Activated naive CD8-positive, alpha-beta T cell (primary cell): Measurements from ENCODE around the gene SUGCT.
"Not testable (repeated sequence)": the region's sequence is repeated elsewhere in the genome, so short reads cannot be mapped to it uniquely, and the experiment has no call there.

Experiments
- H3K27ac Mint-ChIP-seq: one replicate; pipeline ENCODE4 v1.8.0; 2021; ENCODE audit warnings: mixed read lengths
- H3K27me3 Mint-ChIP-seq: one replicate; pipeline ENCODE4 v1.8.0; 2021; ENCODE audit warnings: mixed read lengths
- H3K36me3 Mint-ChIP-seq: one replicate; pipeline ENCODE4 v1.8.0; 2021; ENCODE audit warnings: mixed read lengths
- H3K4me1 Mint-ChIP-seq: one replicate; pipeline ENCODE4 v1.8.0; 2021; ENCODE audit warnings: low read depth, mixed read lengths
- H3K4me3 Mint-ChIP-seq: one replicate; pipeline ENCODE4 v1.8.0; 2021; ENCODE audit warnings: mild to moderate bottlenecking, mixed read lengths
- H3K9me3 Mint-ChIP-seq: one replicate; pipeline ENCODE4 v1.8.0; 2021; ENCODE audit warnings: low read depth, mixed read lengths

Gene SUGCT

DNA sequence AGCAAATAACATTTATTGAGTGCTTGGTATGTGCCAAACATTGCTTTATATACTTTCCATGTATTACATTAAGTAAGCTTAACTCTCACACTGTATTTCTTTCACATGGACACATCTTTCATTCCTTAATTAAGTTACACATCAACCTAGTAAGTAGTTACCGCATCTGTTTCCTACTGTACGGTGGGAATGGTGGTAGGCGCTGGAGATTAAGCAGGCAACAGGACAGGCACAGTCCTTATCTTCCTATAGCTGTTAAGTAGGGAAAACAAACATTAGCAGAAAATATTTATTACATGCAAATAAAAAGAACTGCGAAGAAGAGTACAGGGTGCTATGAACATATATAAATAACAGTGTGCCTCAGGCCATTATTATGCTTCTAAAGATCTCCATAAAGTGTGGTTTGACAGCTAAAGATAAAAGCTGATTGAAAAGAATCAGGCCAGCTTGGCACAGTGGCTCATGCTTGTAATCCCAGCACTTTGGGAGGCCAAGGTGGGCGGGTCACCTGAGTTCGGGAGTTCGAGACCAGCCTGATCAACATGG is 105.0 kb downstream of the SUGCT start:
- Mint-ChIP-seq H3K36me3 (no peaks in the 10 kb centered on the region), H3K4me3 (no peak overlapping the region), H3K9me3 (no peaks in the 10 kb centered on the region), H3K27ac (no peak overlapping the region), H3K27me3 (no peaks in the 10 kb centered on the region), H3K4me1 (no peaks in the 10 kb centered on the region)

GRCh38 chr7:40243076-40243475 is 108.3 kb downstream of the SUGCT start:
- no peak overlapping the region for H3K27ac Mint-ChIP-seq
- H3K27me3 Mint-ChIP-seq = no peaks in the 10 kb centered on the region
- no peaks in the 10 kb centered on the region for H3K36me3 Mint-ChIP-seq
- H3K9me3 Mint-ChIP-seq = no peaks in the 10 kb centered on the region
- H3K4me3 Mint-ChIP-seq = no peak overlapping the region
- H3K4me1 Mint-ChIP-seq = no peaks in the 10 kb centered on the region

- no peak overlapping the region for H3K27ac Mint-ChIP-seq
- no peaks in the 10 kb centered on the region for H3K27me3 Mint-ChIP-seq
- no peaks in the 10 kb centered on the region for H3K4me1 Mint-ChIP-seq
- H3K9me3 Mint-ChIP-seq = no peaks in the 10 kb centered on the region
- H3K36me3 Mint-ChIP-seq = no peaks in the 10 kb centered on the region
- H3K4me3 Mint-ChIP-seq = no peak overlapping the region
Observed at GRCh38 chr7:40244226-40244625, 109.4 kb downstream of the SUGCT start.

DNA sequence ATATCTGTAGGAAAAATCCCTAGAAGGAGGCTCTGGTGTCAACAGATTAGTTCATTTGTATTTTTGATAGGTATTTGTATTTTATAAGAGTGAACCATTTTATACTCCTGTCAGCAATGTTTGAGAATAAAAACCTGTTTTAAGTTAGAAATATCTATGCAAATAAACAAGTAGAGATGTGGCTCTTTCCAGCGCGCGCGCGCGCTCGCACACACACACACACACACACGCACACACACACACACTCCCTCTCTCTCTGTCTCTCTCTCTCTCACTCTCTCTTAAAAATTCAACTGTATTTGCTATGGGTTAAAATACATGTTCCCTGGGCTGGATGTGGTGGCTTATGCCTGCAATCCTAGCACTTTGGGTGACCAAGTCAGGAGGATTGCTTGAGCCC is 113.9 kb downstream of the SUGCT start:
- Mint-ChIP-seq H3K36me3 (no peaks in the 10 kb centered on the region), H3K4me1 (no peaks in the 10 kb centered on the region), H3K4me3 (no peak overlapping the region), H3K27me3 (no peaks in the 10 kb centered on the region), H3K27ac (no peak overlapping the region), H3K9me3 (no peaks in the 10 kb centered on the region)

GRCh38 chr7:40253444-40253843 is 118.6 kb downstream of the SUGCT start:
- H3K4me3 Mint-ChIP-seq, H3K4me1 Mint-ChIP-seq: not testable (repeated sequence)

DNA sequence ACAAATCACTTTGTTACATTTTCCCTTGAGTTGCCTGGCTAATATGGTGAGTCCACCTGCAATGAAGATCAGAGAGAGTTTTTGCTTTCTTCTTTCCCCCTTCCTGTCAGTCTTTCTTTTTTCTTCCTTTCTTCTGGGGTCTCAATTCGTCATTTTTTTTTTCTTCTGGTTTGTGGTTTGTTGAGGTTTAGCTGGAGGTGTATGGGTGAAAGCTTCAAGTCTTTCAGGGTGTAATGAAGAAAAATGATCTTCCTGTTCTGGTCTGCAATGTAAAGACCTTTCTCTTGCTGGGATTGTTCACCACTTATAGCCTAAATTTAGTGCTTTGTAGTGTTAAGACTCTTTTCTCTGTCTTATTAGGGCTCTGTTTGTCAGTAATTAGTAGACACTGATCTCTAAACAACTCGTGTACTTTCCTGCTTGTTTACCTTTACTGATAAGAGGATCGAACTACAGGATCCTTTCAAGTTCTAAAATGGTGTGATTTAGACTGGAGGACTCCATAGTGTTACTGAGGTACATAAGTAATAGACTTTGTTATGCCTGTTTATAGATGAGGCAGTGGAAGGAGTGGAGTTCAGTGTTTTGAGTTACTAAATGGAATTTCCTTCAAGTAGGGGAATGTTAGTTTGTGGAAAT is 129.1 kb downstream of the SUGCT start:
- Mint-ChIP-seq H3K4me3 (no peak overlapping the region), H3K9me3 (no peaks in the 10 kb centered on the region), H3K36me3 (no peaks in the 10 kb centered on the region), H3K27ac (no peak overlapping the region), H3K4me1 (peaks cover 15% of the 10 kb centered on the region), H3K27me3 (no peaks in the 10 kb centered on the region)

More at GRCh38 chr7:40253444-40253843, 118.6 kb downstream of the SUGCT start:
- H3K36me3 Mint-ChIP-seq, H3K27me3 Mint-ChIP-seq, H3K27ac Mint-ChIP-seq, H3K9me3 Mint-ChIP-seq: not testable (repeated sequence)

DNA sequence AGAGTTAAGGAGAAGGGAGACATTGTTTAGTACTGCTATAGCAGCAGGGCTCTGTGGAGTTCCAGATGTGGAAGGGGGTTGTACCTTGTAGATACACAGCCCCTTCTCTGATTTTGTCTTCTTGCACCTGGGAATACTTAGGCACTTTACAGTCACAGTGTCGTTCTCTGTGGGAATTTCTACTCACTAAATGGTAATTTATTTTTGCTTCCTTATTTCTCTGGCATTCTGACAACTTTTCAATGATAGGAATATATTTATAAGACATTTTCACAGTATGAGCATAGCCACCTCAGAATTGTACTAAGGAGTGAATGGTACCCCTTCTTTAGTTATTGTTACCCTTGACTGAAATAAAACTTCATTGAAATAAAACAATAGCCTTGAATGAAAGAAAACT is 132.8 kb downstream of the SUGCT start:
- Mint-ChIP-seq H3K27me3 (peaks cover 3% of the 10 kb centered on the region), H3K36me3 (peaks cover 3% of the 10 kb centered on the region), H3K4me3 (no peak overlapping the region)

DNA sequence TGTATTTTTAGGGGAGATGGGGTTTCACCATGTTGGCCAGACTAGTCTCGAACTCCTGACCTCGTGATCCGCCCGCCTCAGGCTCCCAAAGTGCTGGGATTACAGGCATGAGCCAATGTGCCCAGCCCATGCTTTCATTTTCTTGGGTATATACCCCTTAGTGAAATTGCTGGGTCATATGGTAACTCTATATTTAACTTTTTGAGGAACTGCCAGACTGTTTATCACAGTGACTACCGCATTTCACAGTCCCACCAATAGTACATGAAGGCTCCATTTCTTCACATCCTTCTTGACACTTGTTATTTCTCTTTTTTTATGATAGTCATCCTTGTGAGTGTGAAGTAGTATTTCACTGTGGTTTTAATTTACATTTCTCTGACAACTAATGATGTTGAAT is 134.0 kb downstream of the SUGCT start:
- H3K27ac Mint-ChIP-seq, H3K27me3 Mint-ChIP-seq, H3K9me3 Mint-ChIP-seq, H3K4me3 Mint-ChIP-seq, H3K36me3 Mint-ChIP-seq: not testable (repeated sequence)
- H3K4me1 Mint-ChIP-seq = peaks cover 10% of the 10 kb centered on the region

More for the DNA sequence above, 132.8 kb downstream of the SUGCT start:
- H3K27ac Mint-ChIP-seq = no peak overlapping the region
- peaks cover 15% of the 10 kb centered on the region for H3K4me1 Mint-ChIP-seq
- no peaks in the 10 kb centered on the region for H3K9me3 Mint-ChIP-seq

DNA sequence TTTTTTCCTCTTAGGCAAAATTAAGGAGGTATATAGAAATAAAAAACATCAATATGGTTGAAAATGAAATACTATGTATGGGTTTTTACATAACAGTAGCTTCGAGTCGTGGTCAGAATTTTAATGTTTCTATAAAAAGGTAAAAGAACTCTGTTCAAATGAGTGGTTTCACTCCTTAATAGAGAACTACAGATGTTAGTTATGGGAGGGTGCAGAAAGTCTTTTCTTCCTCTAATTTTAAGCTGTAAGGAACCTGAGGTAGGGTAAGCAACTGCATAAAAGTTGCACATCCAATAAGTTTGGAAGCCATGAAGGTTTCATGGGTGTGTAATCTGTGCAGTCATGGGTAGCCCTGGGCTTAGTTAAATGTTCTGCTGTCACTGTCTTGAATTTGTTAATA is 141.3 kb downstream of the SUGCT start:
- Mint-ChIP-seq H3K27ac (no peak overlapping the region), H3K4me1 (no peaks in the 10 kb centered on the region), H3K36me3 (peaks cover 10% of the 10 kb centered on the region), H3K4me3 (no peak overlapping the region), H3K27me3 (peaks cover 1% of the 10 kb centered on the region), H3K9me3 (peaks cover 6% of the 10 kb centered on the region)

GRCh38 chr7:40279991-40280390 is 145.2 kb downstream of the SUGCT start:
- H3K4me3 Mint-ChIP-seq = no peak overlapping the region
- no peak overlapping the region for H3K27ac Mint-ChIP-seq
- H3K9me3 Mint-ChIP-seq = peaks cover 11% of the 10 kb centered on the region
- H3K27me3 Mint-ChIP-seq = no peaks in the 10 kb centered on the region
- peaks cover 8% of the 10 kb centered on the region for H3K36me3 Mint-ChIP-seq
- no peaks in the 10 kb centered on the region for H3K4me1 Mint-ChIP-seq

GRCh38 chr7:40282858-40283257 is 148.1 kb downstream of the SUGCT start:
- Mint-ChIP-seq H3K4me1 (no peaks in the 10 kb centered on the region), H3K36me3 (peaks cover 7% of the 10 kb centered on the region), H3K27me3 (no peaks in the 10 kb centered on the region), H3K27ac (no peak overlapping the region), H3K4me3 (no peak overlapping the region), H3K9me3 (peaks cover 11% of the 10 kb centered on the region)

- Mint-ChIP-seq H3K4me3 (no peak overlapping the region), H3K27ac (no peak overlapping the region), H3K27me3 (no peaks in the 10 kb centered on the region), H3K9me3 (peaks cover 11% of the 10 kb centered on the region), H3K36me3 (peaks cover 4% of the 10 kb centered on the region), H3K4me1 (no peaks in the 10 kb centered on the region)
Observed at GRCh38 chr7:40283391-40283790, 148.6 kb downstream of the SUGCT start.

- Mint-ChIP-seq H3K36me3 (peaks cover 2% of the 10 kb centered on the region), H3K9me3 (peaks cover 3% of the 10 kb centered on the region), H3K4me3 (no peak overlapping the region), H3K27ac (no peak overlapping the region), H3K4me1 (peaks cover 9% of the 10 kb centered on the region), H3K27me3 (no peaks in the 10 kb centered on the region)
Observed at GRCh38 chr7:40288827-40289226, 154.0 kb downstream of the SUGCT start.

GRCh38 chr7:40297741-40298311 is 163.0 kb downstream of the SUGCT start:
- Mint-ChIP-seq H3K36me3 (peaks cover 7% of the 10 kb centered on the region), H3K27me3 (no peaks in the 10 kb centered on the region), H3K4me3 (no peak overlapping the region), H3K4me1 (peaks cover 4% of the 10 kb centered on the region), H3K9me3 (no peaks in the 10 kb centered on the region), H3K27ac (no peak overlapping the region)

DNA sequence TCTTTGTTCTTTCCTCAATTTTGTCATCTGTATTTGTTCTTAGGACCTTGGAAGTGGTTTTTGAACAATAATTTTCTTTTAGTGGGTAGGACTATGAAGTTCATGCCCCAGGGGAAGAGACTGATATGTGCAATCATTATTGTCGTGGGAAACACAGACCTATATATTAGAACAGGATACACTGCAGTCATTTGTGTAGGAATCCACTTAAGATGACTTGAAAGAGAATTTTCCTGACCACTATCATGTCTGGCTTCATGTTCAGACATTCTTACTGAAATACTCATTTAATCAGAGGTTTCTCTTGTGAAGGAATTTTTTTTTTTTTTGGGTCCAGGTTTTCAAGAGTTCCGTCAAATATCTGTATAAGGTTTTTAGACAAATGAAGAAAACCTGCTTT is 163.6 kb downstream of the SUGCT start:
- no peaks in the 10 kb centered on the region for H3K9me3 Mint-ChIP-seq
- peaks cover 7% of the 10 kb centered on the region for H3K36me3 Mint-ChIP-seq
- H3K4me3 Mint-ChIP-seq = no peak overlapping the region
- peaks cover 4% of the 10 kb centered on the region for H3K4me1 Mint-ChIP-seq
- no peaks in the 10 kb centered on the region for H3K27me3 Mint-ChIP-seq
- no peak overlapping the region for H3K27ac Mint-ChIP-seq

DNA sequence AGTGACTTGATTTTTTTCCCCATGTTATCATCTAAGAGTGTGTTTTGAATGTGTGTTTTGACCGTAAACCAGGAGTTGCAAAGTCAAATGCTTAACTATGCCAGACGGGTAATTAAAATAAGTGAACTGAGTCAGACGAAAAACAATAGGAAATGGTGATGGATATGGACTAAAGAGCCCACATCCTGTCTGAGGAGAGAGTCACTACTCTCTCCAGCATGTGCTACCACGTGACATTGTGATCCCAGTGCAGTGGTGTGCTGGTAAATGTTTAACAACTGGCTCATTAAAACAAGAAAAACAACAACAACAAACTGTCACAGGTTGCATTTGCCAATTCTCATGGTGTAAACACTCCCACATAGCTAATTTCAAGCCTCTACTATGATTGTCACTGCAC is 164.3 kb downstream of the SUGCT start:
- Mint-ChIP-seq H3K4me3 (no peak overlapping the region), H3K4me1 (peaks cover 4% of the 10 kb centered on the region), H3K27me3 (no peaks in the 10 kb centered on the region), H3K36me3 (peaks cover 7% of the 10 kb centered on the region), H3K9me3 (no peaks in the 10 kb centered on the region), H3K27ac (no peak overlapping the region)
